Loucy (cell line): ENCODE results near the gene NCSTN.

Source experiments
- EZH2phosphoT487 ChIP-seq: fragments of 200-600 bp; IDR thresholded peaks from 2 replicates; pipeline ENCODE4 v1.6.1; 2018; ENCODE audit warnings: antibody characterized with exemption, mild to moderate bottlenecking, moderate library complexity, borderline replicate concordance
- TF ChIP-seq, protein P1 (sequence below): fragments of 200-600 bp; sonication (generic); conservative IDR thresholded peaks from 2 replicates; pipeline ENCODE4 v1.5.1; 2014; ENCODE audit warnings: mild to moderate bottlenecking, antibody characterized with exemption, low read length

- TF ChIP-seq, protein P1, sequence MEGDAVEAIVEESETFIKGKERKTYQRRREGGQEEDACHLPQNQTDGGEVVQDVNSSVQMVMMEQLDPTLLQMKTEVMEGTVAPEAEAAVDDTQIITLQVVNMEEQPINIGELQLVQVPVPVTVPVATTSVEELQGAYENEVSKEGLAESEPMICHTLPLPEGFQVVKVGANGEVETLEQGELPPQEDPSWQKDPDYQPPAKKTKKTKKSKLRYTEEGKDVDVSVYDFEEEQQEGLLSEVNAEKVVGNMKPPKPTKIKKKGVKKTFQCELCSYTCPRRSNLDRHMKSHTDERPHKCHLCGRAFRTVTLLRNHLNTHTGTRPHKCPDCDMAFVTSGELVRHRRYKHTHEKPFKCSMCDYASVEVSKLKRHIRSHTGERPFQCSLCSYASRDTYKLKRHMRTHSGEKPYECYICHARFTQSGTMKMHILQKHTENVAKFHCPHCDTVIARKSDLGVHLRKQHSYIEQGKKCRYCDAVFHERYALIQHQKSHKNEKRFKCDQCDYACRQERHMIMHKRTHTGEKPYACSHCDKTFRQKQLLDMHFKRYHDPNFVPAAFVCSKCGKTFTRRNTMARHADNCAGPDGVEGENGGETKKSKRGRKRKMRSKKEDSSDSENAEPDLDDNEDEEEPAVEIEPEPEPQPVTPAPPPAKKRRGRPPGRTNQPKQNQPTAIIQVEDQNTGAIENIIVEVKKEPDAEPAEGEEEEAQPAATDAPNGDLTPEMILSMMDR, result no peak
- no peak for TF ChIP-seq EZH2phosphoT487
These were observed 30.5 kb downstream of the NCSTN start for GRCh38 chr1:160373696-160374095.
